Ecto neural progenitor cell (in vitro differentiated cells): ENCODE results near the gene TAOK1.
"Not testable (repeated sequence)": the region's sequence is repeated elsewhere in the genome, so short reads cannot be mapped to it uniquely, and the experiment has no call there.

Experiments used
- DNase-seq: peaks from one replicate; pipeline ENCODE4 v3.0.0-alpha.2; 2018; ENCODE audit warnings: low spot score

The TAOK1 gene

DNA sequence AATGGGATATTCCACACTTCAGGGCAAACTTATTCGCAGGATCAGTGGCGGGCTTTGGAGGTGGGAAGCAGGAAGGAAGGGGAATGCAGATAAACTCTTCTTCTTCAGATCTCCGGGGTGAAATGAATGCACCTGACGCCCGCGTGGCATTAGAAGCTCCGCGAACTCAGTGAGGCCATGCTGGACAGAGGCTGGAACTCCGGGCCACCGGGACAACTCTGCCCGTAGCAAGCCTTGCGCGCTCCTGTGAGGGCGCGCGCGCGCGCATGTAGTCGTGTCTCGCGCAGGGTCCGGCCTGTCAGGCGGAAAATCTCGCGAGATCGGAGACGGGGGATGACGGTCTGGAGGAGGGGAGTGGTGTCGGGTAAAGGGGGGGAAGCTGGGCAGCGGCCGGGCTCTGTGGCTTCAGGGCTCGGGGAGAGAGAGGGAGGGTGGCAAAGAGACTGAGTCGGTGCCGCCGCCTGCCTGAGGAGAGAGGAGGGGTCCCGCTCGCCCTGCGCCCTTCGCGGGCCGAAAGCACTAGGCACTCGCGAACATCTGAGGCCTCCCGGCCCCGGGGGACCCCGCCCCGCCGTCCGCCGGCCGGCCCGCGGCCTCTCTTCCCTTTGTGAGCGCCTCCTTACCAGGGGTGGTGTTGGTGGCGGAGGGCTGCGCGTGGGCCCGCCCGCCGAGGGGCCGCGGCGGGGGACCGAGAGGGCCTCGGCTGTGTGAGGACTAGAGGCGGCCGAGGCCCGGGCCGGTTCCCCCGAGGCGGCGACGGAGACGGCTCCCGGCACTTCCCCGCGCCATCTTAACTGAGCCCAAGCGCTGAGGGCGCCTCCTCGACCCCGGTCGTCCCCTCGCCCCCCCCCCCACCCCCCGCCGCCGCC is at the start of gene TAOK1:
Gene TAOK1 (plus strand): TSS at position 382 of the 869 bp plus-strand sequence. CDS start 61,186 bp downstream, outside the sequence.
- peak; percentile 100 for DNase-seq

DNA sequence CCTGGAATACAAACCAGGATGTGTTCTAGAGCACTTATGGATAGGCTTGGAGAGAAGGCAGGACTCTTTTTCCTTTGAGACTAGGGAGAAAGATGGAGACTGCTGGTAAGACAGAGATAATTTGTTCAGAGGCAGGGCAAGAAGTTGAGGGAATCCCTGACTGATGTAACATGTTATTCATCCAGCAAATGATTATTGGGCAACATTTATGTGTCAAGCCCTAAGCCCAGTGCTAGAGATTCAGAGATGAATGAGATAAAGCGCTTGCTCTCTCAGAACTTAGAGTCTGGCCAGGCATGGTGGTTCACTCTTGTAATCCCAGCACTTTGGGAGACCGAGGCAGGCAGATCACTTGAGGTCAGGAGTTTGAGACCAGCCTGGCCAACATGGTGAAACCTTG is 48.4 kb upstream of the TAOK1 start:
- no peak for DNase-seq

DNA sequence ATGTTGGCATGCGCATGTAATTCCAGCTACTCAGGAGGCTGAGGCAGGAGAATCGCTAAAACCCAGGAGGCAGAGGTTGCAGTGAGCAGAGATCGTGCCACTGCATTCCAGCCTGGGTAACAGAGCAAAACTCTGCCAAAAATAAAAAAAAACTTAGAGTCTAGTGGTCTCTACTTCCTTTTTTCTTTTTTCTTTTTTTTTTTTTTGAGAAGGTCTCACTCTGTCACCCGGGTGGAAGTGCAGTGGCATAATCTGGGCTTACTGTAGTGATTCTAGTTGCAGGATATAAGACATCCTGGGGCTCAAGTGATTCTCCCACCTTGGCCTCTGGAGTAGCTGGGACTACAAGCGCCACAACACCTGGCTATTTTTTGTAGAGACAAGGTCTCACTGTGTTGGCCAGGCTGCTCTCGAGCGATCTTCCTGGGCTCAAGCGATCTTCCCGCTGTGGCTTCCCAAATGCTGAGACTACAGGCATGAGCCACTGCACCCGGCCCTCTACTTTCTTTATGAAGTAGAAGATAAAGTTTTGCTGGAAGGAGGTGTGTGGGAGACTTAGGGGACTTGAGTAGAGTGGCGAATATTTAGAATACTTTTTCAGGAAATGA is 47.9 kb upstream of the TAOK1 start:
- no peak for DNase-seq

DNA sequence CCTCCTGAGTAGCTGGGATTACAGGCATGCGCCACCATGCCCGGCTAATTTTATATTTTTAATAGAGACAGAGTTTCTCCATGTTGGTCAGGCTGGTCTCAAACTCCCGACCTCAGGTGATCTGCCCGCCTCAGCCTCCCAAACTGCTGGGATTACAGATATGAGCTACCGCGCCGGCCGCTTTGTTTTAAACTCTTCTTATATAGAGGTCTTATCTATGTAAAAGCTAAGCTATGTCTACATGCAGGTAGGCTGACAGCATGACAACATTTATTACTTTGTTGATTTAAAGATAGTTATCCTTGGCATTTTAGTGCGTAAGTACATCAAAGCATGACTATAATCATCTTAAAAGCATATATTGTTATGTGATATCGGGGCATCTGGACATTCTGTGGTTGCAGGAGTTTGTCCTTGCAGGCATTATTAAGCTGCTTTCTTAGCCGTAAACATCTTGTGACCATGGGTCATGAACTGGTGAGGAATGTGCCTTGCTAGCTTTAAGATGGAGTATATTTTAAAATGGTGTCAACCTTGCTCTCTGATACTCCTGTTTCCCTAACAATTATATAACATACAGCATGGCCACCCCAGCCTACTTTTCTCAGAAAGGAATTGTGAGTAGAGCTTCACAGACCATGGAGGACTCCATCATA is 45.8 kb upstream of the TAOK1 start:
- DNase-seq: no peak

DNA sequence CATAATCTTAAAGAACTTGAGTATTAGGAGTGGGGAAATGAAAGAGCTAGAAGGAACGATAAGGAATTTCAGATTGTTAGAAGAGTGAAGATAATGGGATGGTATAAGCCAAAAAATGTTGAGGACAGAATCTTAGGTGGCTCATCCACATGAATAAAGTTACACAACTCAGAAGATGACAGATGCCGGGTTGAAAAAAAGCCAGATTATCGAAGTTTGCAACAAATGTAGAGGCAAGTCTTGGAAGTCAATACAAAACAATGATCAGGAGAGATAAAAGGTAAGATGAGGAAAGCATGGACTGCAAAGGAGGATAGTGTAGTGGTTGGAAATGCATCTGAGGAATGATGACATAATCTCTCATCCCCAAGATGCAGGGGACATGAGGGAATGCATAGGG is 45.1 kb upstream of the TAOK1 start:
- DNase-seq: no peak

DNA sequence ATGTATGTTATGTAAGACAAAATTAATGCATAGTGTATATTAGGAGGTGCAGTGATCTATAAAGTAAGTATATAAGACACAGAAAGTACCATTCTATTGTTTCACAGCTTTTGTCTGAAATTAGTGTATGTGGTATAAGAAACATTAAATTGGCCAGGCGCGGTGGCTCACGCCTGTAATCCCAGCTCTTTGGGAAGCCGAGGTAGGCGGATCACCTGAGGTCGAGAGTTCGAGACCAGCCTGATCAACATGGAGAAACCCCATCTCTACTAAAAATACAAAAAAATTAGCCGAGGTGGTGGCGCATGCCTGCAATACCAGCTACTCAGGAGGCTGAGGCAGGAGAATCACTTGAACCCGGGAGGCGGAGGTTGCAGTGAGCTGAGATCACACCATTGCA is 44.7 kb upstream of the TAOK1 start:
- DNase-seq: not testable (repeated sequence)

DNA sequence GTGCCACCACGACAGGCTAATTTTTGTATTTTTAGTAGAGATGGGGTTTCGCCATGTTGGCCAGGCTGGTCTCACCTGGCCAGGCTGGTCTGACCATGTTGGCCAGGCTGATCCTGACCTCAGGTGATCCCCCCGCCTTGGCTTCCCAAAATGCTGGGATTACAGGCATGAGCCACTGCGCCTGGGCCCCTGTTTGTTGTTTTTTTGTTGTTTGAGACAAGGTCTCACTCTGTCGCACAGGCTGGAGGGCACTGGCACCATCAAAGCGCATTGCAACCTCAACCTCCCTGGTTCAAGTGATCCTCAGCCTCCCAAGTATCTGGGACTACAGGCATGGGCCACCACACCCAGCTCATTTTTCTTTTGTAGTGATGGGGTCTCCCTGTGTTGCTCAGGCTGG is 43.7 kb upstream of the TAOK1 start:
- no peak for DNase-seq

DNA sequence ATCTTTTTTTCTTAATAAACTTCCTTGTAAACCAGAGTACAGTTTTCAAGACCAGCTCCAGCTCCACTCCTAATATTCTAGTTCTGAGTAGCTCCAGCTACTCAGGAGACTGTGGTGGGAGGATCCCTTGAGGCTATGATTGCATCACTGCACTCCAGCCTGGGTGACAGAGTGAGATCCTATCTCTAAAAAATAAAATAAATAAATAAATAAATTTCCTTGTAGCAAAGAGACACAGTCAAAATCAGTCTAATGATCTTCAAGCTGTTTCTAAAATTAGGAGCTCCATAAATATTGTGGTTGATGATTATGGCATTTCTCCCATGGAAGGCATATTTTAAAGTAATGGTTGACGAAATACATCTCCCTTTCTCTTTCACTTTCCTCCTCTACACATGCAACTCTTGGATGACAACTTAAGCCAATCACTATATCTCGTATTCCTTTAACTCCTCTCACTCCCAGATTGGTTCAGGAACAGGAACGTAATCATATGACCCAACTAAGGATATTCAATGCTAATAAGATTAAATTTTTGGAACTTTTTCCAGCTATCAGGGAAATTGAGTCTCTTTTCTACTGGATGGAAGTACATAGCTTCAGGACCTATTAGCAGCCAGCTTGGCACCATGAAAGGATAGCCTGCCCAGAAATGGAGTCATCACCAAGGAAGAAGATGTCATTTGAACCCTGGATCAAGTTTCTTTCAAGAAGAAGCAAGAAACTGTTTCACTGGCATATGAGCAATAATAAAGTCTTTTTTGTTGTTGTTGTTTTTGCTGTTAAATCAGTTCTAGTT is 42.1 kb upstream of the TAOK1 start:
- DNase-seq: no peak

DNA sequence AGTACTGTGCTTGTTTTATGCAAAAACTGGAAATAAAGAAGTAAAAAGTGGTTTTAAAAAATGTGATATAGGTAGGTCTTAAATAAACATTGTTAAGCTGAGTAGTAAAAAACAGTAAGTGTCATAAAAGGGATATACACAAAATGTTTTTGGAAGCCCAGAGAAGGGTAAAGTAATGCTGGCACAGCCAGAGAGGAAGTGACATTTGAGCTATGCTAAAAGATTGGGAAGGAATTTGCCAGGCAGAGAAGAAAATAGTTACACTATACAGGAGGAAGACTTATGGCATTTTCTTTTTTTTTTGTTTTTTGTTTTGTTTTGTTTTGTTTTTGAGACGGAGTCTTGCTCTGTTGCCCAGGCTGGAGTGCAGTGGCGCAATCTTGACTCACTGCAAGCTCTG is 40.8 kb upstream of the TAOK1 start:
- DNase-seq: no peak

DNA sequence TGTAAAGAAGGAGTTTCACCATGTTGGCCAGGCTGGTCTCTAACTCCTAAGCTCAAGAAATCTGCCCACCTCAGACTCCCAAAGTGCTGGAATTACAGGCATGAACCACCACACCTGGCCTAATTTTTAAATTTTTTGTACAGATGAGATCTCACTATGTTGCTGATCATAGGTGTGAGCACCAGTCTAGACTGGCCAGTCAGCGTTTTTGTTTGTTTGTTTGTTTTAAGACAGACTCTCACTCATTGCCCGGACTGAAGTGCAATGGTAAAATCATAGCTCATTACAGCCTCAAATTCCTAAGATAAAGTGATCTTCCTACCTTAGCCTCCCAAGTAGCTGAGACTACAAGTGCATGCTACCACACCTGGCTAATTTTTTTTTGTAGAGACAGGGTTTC is 38.0 kb upstream of the TAOK1 start:
- DNase-seq: no peak

DNA sequence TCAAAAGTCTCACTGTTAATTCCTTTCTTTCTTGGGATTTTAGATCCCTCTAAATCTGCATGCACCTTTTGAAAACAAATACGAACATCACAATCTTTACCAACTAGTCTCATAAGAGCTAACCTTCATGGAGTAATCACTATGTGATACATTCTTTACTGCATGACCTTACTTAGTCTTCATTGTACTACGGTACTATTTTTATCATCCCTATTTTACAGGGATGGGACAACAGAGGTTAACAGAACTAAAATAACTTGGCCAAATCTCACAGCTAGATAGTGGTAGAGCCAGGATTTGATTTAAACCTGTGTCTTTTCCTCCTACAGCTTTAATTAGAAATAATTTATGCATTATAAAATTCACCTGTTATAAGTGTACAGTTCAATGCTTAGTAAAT is 32.9 kb upstream of the TAOK1 start:
- no peak for DNase-seq

DNA sequence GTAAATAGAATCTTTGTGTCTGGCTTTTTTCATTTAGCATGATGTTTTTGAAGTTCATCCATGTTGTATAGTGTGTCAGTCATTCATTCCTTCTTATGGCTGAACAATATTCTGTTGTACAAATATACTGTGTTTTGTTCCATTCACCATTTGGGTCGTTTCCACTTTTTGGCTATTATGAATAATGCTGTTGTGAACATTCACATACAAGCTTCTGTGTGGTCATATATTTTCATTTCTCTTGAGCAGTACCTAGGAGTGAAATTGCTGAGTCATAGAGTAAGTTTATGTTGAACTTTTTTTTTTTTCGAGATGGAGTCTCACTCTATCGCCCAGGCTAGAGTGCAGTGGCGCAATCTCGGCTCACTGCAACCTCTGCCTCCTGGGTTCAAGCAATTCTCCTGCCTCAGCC is 32.3 kb upstream of the TAOK1 start:
- DNase-seq: no peak

DNA sequence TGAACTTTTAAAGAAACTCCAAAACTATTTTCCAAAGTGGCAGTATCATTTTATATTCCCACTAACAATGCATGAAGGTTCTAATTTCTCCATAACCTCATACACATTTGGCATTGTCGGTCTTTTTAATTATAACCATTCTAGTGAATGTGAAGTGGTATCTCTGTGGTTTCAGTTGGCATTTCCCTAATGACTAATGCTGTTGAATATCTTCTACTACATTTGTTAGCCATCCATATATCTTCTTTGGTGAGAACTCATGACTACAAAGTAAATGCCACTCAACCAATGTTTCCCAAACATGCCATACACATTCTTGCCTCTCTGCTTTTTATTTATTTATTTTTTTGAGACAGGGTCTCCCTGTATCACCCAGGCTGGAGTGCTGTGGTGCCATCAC is 31.7 kb upstream of the TAOK1 start:
- no peak for DNase-seq

DNA sequence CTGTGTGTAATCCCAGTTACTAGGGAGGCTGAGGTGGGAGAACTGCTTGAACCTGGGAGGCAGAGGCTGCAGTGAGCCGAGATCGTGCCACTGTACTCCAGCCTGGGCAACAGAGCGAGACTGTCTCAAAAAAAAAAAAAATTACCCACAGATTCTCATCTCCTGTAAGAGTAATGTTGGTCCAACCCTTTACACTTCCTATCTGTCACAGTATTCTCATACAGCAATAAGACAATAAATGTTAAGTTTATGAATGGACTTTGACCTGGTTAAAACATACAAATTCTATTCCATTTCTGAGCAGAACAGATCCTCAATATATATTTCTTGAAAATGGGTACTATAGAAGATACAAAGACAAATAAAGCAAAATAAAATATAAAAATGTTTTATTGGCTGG is 30.4 kb upstream of the TAOK1 start:
- no peak for DNase-seq

DNA sequence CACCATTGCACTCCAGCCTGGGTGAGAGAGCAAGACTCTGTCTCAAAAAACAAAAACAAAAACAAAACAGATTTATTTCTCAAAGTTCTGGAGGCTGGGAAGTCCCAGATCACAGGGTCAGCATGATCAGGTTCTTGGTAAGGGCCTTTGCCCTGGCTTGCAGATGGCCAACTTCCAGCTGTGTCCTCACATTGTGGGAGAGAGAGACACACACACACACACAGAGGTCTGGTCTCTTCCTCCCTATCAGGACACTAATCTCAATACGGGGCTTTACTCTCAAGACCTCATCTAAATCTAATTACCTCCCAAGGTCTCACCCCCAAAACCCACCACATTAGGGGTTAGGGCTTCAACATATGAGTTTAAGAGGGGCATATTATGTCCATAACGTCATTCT is 26.4 kb upstream of the TAOK1 start:
- DNase-seq: no peak

DNA sequence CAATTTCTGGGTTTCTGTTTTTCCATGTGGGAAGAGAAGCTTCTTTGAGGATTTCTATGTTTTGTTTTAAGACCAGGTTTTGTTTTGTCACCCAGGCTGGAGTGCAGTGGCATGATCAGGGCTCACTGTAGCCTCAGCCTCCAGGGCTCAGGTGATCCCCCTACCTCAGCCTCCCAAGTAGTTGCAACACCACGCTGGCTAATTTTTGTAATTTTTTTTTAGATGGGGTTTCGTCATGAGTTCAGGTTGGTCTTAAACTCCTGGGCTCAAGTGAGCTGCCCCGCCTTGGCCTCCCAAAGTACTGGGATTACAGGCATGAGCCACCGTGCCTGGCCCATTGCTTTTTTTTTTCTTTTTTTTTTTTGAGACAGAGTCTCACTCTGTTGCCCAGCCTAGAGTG is 25.5 kb upstream of the TAOK1 start:
- DNase-seq: no peak

DNA sequence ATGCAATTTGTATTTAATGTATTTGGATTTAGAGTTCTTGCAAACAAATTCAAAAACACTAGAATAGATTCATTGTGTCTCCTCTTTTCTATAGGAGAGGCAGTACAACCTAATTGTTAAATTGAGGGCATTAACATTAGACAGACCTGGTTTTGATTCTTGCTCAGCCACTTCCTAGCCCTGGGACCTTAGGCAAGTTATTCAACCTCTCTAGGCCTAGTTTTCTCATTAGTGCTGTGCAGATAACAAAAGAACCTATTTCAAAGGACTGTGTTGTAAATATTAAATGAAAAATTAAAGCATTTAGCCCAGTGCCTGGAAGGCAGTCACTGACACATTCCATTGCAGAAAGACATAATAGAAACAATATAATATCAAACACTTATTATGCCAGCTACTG is 22.0 kb upstream of the TAOK1 start:
- DNase-seq: no peak

DNA sequence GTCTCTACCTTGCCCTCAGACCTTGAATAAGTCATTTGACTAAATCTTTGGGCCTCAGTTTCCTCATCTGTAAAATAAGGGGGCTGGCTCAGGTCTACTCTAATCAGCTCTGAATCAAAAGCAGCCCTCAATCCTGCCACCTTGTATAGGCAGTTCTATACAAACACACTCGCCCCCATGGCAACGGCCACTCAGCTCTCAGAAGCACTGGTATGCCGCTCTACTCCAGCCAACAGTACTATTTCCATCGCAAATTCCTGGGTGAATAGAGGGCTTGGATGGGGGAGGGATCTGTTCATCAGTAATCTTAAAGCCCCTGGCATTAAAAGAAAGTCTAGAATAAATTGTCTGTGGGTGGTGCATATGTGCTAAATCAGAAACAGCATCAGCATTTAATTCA is 21.2 kb upstream of the TAOK1 start:
- peak; percentile 76 for DNase-seq

DNA sequence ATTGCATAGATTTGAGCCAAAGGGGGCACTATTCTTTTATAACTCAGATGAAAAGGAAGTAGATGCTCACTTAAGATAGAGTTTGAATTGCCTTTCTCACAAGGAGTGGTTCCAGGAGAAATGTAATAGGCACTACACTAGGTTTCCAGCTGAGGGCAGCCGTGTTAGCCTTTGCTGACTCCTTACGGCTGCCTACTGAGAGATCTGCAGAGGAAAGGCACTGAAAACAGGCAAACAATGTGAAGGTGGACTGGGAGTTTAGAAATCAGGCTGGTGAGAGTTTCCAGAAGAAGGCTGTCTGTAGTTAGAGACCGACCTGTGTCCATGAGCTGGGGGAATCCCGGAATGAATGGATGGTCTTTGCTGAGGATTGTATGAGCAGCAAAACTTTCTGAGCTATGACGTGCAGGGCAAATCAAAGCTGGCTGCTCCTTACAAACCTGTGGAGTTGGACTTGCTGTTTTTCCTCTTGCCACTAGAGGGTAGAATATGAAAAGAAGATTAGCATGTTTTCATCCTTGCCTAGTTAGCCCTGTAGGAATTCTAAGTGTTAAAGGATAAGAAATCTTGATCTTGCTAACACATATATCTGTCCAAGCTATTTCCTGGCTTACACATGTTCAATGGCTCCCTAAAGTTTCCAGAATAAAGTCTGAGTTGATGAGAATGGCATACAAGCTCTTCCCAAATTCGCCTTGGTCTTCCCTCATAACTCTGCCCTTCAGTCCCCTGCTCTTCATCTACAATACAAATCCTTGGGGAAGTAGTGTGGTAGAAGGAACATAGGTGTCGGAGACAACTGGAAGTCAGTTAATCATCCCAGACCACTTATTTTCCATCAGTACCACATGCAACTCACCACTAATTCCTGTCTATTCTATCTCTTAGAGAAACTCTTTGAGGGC is 20.1 kb upstream of the TAOK1 start:
- DNase-seq: peak; percentile 79

DNA sequence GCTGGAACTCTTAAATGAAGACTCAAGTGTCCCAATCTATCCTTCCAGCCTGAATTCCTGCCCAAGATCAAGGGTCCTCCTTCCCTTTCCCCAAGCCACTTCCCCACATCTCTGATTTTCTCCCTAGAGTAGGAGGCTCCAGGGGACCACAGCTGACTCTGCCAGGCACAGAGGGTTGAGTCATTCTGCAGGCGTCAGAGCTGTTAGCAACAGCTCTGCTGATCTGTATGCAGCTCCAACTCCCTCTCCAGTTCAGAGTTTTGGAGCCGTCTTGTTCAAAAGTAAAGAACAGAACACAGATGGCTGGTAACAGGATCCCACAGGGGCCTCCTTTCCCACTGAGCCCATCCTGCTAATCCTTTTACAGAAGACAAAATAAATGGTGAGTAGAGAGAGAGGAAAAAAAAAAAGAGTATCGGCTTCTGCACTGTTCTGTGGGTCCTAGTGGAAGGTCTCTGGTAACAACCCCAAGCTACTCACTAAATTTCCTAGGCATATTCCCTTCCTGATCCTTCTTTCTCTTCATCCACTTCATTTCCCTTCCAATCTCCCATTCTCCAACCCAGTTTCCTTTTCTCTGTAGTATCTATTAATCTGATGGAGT is 13.4 kb upstream of the TAOK1 start:
- DNase-seq: peak; percentile 65

DNA sequence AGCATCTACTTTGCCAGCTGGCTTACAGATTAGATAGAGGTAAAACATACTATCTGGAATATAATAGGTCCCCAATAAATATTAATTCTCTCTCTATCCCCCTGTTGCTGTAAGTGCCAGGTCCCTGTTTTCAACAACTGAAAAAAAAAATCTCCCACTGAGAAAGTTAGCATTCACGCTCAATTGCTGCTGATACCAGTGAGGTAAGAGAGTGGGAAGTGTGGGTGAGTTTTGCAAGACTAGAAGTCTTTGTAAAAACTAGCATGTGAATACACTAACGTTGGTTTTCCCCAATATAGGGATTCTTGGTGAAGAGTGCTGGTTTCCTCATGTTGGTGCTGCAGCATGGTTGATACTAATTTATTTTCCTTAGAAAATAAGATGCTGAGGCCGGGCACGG is 11.7 kb upstream of the TAOK1 start:
- no peak for DNase-seq
